ENCODE measurements around the gene SLC26A5.

The SLC26A5 gene

DNA sequence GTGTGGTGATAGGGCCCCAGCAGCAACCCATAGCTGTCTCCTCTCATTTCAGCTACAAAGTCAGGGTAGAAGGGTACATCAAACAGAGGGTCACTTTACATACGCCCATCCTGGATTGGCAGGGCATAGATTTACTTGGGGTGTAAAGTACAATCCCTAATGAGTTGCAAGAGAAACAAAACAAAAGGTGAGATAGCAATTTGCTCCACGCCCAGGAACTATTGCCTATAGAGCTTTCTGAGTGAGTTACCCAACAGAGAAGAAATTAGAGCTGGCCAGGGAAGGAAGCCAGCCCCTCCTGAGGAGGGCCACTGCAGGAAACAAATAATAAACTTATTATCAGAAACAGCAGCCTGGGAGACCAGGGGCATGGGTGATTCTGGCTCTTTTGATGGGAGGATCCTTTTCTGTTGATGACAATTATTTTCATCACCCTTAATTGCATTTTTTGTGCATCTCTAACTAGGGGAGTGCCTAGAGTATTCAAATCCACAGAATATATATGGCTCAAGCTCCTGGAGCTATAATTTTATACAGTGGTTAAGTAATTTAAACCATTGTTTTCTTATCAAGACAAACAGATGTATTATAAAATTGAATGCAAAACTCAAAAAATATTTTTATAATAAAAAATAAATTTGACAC is 47.4 kb downstream of the SLC26A5 start:
- FAIRE-seq (no peak), DNase-seq (ENCODE audit: insufficient read length, low spot score) (no peak)
- no peak for TF ChIP-seq POLR2AphosphoS5 (IDR thresholded peaks at IDR 0.05; ENCODE audit: low read depth, low read length)
- TF ChIP-seq POU2F2 (IDR thresholded peaks at IDR 0.05; ENCODE audit: low read depth, low read length) = no peak
- no peak for TF ChIP-seq PAX5 (IDR thresholded peaks at IDR 0.05; ENCODE audit: insufficient read depth, low read length, severe bottlenecking)

DNA sequence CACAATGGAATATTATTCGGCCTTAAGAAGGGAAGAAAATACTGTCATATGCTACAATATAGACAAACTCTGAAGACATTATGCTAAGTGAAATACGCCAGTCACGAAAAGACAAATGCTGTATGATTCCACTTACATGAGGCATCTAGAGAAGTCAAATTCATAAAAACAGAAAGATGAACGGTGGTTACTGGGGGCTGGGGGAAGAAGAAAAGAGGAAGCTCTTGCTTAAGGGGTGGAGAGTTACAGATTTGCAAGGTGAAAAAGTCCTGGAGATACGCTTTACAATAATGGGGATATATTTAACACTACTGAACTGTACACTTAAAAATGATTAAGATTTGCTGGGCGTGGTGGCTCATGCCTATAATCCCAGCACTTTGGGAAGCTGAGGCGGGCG is 49.5 kb downstream of the SLC26A5 start:
- TF ChIP-seq POU2F2 (IDR thresholded peaks at IDR 0.05; ENCODE audit: low read depth, low read length) (no peak), SPI1 (IDR thresholded peaks at IDR 0.05; ENCODE audit: low read depth, low read length) (no peak), PAX5 (IDR thresholded peaks at IDR 0.05; ENCODE audit: insufficient read depth, low read length, severe bottlenecking) (no peak), POLR2A (IDR thresholded peaks at IDR 0.05; ENCODE audit: low read depth, low read length) (no peak), TAF1 (IDR thresholded peaks at IDR 0.05; ENCODE audit: low read depth, low read length) (no peak), POLR2AphosphoS5 (IDR thresholded peaks at IDR 0.05; ENCODE audit: low read depth, low read length) (no peak)
- no peak for DNase-seq (ENCODE audit: insufficient read length, low spot score)
- FAIRE-seq = no peak

DNA sequence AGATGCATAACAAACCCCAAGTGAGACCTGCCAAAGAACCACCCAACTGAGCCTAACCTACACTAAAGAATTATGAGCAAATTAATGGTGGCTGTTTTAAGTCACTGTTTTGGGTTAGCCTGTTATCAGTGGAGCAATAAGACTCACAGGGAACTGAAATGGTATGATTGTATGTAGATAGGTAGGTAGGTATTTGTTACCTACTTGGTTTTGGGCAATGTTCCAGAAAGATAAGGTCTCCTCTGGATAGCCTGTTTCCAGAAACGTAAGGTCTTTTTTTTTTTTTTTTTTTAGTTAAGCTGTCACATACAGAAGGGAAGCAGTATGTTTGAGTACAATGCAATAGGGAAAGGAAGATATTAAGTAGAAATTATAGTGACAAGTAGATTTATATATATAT is 50.9 kb downstream of the SLC26A5 start:
- FAIRE-seq = no peak
- TF ChIP-seq PAX5 (IDR thresholded peaks at IDR 0.05; ENCODE audit: insufficient read depth, low read length, severe bottlenecking) = no peak
- TF ChIP-seq POLR2AphosphoS5 (IDR thresholded peaks at IDR 0.05; ENCODE audit: low read depth, low read length) = no peak
- TF ChIP-seq TAF1 (IDR thresholded peaks at IDR 0.05; ENCODE audit: low read depth, low read length) = no peak
- no peak for TF ChIP-seq POLR2A (IDR thresholded peaks at IDR 0.05; ENCODE audit: low read depth, low read length)
- no peak for TF ChIP-seq SPI1 (IDR thresholded peaks at IDR 0.05; ENCODE audit: low read depth, low read length)
- no peak for TF ChIP-seq POU2F2 (IDR thresholded peaks at IDR 0.05; ENCODE audit: low read depth, low read length)

DNA sequence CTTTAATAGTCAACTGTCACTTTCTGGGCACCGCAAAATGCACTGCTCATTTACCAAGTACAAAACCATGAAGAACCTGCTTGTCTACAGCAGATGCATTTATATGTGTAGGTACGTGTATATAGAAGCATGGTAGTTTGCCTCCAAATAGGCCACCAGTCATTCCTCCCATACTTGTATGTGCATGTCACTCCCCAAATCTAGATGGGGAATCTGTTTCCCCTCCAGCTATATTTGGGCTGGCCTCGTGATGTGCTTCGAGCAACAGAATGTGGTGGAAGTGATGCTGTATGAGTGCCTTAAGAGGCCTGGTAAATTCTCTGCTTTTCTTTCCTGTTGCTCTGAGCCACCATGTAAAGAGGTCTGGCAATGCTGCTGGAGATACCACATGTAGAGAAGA is 51.4 kb downstream of the SLC26A5 start:
- FAIRE-seq (no peak), DNase-seq (ENCODE audit: insufficient read length, low spot score) (no peak)
- TF ChIP-seq POU2F2 (IDR thresholded peaks at IDR 0.05; ENCODE audit: low read depth, low read length) (no peak), TAF1 (IDR thresholded peaks at IDR 0.05; ENCODE audit: low read depth, low read length) (no peak), POLR2AphosphoS5 (IDR thresholded peaks at IDR 0.05; ENCODE audit: low read depth, low read length) (no peak), POLR2A (IDR thresholded peaks at IDR 0.05; ENCODE audit: low read depth, low read length) (no peak), SPI1 (IDR thresholded peaks at IDR 0.05; ENCODE audit: low read depth, low read length) (no peak), PAX5 (IDR thresholded peaks at IDR 0.05; ENCODE audit: insufficient read depth, low read length, severe bottlenecking) (no peak)

More for the DNA sequence above, 50.9 kb downstream of the SLC26A5 start:
- DNase-seq (ENCODE audit: insufficient read length, low spot score) = no peak

DNA sequence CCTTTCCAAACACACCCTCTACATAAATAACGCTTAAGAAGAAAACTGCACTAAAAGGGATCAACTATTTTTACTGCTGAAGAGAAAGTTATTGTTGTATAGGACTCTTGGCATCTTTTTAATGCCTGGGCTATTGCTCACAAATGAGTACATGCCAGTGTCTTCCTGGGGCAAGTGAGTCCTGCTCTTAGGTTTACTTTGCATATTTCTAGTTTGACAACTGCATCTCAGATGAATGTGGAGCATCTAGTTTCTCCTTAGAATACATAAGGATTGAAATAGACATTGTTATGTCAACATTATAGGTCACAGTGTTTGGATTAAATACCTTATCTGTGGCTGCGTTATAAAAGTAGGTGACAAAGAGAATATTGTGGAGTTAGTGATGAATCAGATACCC is 54.0 kb downstream of the SLC26A5 start:
- no peak for TF ChIP-seq PAX5 (IDR thresholded peaks at IDR 0.05; ENCODE audit: insufficient read depth, low read length, severe bottlenecking)
- TF ChIP-seq SPI1 (IDR thresholded peaks at IDR 0.05; ENCODE audit: low read depth, low read length) = no peak
- no peak for TF ChIP-seq POU2F2 (IDR thresholded peaks at IDR 0.05; ENCODE audit: low read depth, low read length)
- no peak for TF ChIP-seq POLR2AphosphoS5 (IDR thresholded peaks at IDR 0.05; ENCODE audit: low read depth, low read length)
- no peak for TF ChIP-seq TAF1 (IDR thresholded peaks at IDR 0.05; ENCODE audit: low read depth, low read length)
- TF ChIP-seq POLR2A (IDR thresholded peaks at IDR 0.05; ENCODE audit: low read depth, low read length) = no peak
- DNase-seq (ENCODE audit: insufficient read length, low spot score) (no peak), FAIRE-seq (no peak)

DNA sequence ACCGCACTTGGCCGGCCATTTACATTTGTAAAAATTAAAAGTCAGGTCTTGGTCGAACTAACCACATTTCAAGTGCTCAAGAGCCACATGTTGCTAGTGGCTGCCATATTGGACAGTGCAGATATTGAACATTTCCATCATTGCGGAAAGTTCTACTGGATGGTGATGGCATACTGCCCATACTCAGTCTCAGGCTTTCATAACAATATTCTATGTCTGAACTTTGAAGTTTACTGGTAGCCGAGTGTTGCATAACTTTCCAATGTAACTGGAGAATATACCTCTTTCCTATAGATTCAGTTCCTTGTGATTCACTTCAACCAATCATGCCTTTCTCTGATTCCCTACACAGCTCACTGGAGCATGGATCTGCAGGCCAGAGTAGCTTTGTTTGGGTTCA is 54.9 kb downstream of the SLC26A5 start:
- FAIRE-seq = no peak

DNA sequence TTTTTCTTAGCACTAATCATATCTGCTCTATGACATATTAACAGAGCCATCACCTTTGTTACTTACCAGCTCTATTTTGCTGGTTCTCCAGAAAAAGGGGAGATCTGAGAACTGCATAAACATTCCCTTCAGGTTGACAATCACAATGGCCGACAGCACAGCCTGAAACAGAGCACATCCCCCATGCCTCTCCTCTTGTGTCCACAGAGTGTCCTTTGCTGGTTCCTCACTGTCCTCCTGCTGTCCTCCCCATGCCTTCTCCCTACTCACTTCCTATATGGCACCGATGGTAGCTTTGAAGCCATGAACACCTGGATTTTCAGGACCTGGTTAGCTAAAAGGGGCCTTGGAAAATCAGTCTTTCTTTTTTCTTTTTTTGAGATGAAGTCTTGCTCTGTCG is 56.7 kb downstream of the SLC26A5 start:
- FAIRE-seq = no peak
- TF ChIP-seq POLR2AphosphoS5 (IDR thresholded peaks at IDR 0.05; ENCODE audit: low read depth, low read length) = no peak
- no peak for TF ChIP-seq POU2F2 (IDR thresholded peaks at IDR 0.05; ENCODE audit: low read depth, low read length)
- no peak for TF ChIP-seq TAF1 (IDR thresholded peaks at IDR 0.05; ENCODE audit: low read depth, low read length)
- no peak for TF ChIP-seq POLR2A (IDR thresholded peaks at IDR 0.05; ENCODE audit: low read depth, low read length)
- no peak for TF ChIP-seq SPI1 (IDR thresholded peaks at IDR 0.05; ENCODE audit: low read depth, low read length)
- TF ChIP-seq PAX5 (IDR thresholded peaks at IDR 0.05; ENCODE audit: insufficient read depth, low read length, severe bottlenecking) = no peak
- DNase-seq (ENCODE audit: insufficient read length, low spot score) = no peak

More for the DNA sequence above, 54.9 kb downstream of the SLC26A5 start:
- TF ChIP-seq TAF1 (IDR thresholded peaks at IDR 0.05; ENCODE audit: low read depth, low read length) = no peak
- no peak for TF ChIP-seq POLR2A (IDR thresholded peaks at IDR 0.05; ENCODE audit: low read depth, low read length)
- TF ChIP-seq SPI1 (IDR thresholded peaks at IDR 0.05; ENCODE audit: low read depth, low read length) = no peak
- no peak for TF ChIP-seq PAX5 (IDR thresholded peaks at IDR 0.05; ENCODE audit: insufficient read depth, low read length, severe bottlenecking)
- TF ChIP-seq POLR2AphosphoS5 (IDR thresholded peaks at IDR 0.05; ENCODE audit: low read depth, low read length) = no peak
- no peak for DNase-seq (ENCODE audit: insufficient read length, low spot score)

DNA sequence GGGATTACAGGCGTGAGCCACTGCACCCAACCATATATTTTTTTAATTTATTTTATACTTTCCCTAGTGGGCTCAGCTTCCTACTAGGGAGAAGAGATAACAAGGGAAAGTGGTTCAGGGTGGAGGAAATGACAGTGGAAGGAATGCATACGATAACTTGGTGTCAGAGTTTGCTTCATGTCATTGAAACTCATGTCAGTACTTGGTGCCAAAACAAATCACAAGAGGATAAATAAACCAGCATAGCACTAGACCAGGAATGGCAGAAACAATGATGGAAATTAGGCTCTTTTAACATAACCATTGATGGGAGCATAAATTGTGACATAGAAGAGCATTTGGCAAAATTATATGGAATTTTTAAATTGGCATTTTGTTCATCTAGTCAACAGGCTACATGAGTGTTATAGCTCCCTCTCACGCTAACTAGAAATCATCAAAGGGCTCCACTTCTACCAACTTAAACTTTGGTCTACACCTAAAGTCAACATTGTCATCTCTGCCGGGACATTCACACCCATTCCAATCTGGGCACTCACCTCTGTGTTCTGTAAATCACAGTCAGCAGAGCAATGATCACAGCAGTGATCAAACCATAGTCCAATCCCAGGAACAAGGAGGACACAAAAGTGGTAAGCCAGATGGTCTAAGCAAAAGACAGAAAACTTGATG is 57.4 kb downstream of the SLC26A5 start:
- no peak for FAIRE-seq
- TF ChIP-seq SPI1 (IDR thresholded peaks at IDR 0.05; ENCODE audit: low read depth, low read length) (no peak), TAF1 (IDR thresholded peaks at IDR 0.05; ENCODE audit: low read depth, low read length) (no peak), POLR2A (IDR thresholded peaks at IDR 0.05; ENCODE audit: low read depth, low read length) (no peak), POLR2AphosphoS5 (IDR thresholded peaks at IDR 0.05; ENCODE audit: low read depth, low read length) (no peak), POU2F2 (IDR thresholded peaks at IDR 0.05; ENCODE audit: low read depth, low read length) (no peak), PAX5 (IDR thresholded peaks at IDR 0.05; ENCODE audit: insufficient read depth, low read length, severe bottlenecking) (no peak)
- no peak for DNase-seq (ENCODE audit: insufficient read length, low spot score)

DNA sequence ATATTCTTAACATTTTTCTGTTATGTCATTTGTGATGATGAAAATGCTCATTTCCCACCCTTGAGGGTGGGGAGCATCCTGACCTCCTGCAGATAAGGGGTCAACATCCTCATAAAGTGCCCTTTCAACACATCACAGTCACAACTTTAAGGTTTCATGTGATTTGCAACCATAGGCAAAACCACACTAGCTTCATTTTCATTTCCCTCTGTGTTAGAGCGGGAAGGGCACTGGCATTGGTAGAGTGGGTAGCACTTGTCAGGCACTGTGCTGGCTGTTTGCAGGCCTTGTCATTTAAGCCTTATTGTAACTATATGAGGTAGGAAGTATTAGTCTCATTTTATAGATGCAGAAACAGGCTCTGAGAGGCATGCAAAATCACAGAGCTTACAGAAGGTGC is 58.8 kb downstream of the SLC26A5 start:
- no peak for TF ChIP-seq POU2F2 (IDR thresholded peaks at IDR 0.05; ENCODE audit: low read depth, low read length)
- TF ChIP-seq SPI1 (IDR thresholded peaks at IDR 0.05; ENCODE audit: low read depth, low read length) = no peak
- TF ChIP-seq POLR2A (IDR thresholded peaks at IDR 0.05; ENCODE audit: low read depth, low read length) = no peak
- no peak for TF ChIP-seq TAF1 (IDR thresholded peaks at IDR 0.05; ENCODE audit: low read depth, low read length)
- DNase-seq (ENCODE audit: insufficient read length, low spot score) = no peak
- no peak for FAIRE-seq

DNA sequence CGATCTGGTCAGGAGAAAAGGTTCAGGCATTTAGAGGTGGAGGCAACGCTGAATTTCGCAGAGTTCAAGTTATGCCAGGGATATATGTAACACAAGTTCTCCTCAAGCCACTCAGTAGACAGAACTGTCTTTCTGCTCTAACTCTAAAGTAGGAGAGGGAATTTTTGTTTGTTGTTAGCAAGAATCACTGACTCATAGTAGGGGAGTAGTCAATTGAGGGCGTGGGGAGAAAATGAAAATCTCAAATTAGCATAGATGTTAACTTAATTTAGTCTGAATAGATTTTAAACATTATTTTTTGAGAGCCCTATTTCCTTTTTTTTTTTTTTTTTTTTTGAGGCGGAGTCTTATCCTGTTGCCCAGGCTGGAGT is 64.0 kb downstream of the SLC26A5 start:
- DNase-seq (ENCODE audit: insufficient read length, low spot score) (no peak), FAIRE-seq (no peak)
- TF ChIP-seq SPI1 (IDR thresholded peaks at IDR 0.05; ENCODE audit: low read depth, low read length) = no peak
- TF ChIP-seq PAX5 (IDR thresholded peaks at IDR 0.05; ENCODE audit: insufficient read depth, low read length, severe bottlenecking) = no peak
- TF ChIP-seq POLR2AphosphoS5 (IDR thresholded peaks at IDR 0.05; ENCODE audit: low read depth, low read length) = no peak
- TF ChIP-seq TAF1 (IDR thresholded peaks at IDR 0.05; ENCODE audit: low read depth, low read length) = no peak
- no peak for TF ChIP-seq POU2F2 (IDR thresholded peaks at IDR 0.05; ENCODE audit: low read depth, low read length)
- TF ChIP-seq POLR2A (IDR thresholded peaks at IDR 0.05; ENCODE audit: low read depth, low read length) = no peak
